ENCODE measurements around the gene OPALIN. TPM values are rescaled to one million over a fixed set of nuclear protein-coding genes. Genes with fewer than 3 reads are reported as not detected.

Gene OPALIN, protein sequence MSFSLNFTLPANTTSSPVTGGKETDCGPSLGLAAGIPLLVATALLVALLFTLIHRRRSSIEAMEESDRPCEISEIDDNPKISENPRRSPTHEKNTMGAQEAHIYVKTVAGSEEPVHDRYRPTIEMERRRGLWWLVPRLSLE
- total RNA-seq (2021; ENCODE audit: unreplicated experiment) (not detected), Bru-seq, nascent RNA (not detected), BruChase-seq, experiment 1, labeled RNA remaining after a 2-hour chase (percentile 9 among the genes with signal in this experiment), BruChase-seq, experiment 2, labeled RNA remaining after a 6-hour chase (percentile 12 among the genes with signal in this experiment)
- not detected for polyA plus RNA-seq (2012; ENCODE audit: insufficient read length)
- long read RNA-seq: 0 reads

DNA sequence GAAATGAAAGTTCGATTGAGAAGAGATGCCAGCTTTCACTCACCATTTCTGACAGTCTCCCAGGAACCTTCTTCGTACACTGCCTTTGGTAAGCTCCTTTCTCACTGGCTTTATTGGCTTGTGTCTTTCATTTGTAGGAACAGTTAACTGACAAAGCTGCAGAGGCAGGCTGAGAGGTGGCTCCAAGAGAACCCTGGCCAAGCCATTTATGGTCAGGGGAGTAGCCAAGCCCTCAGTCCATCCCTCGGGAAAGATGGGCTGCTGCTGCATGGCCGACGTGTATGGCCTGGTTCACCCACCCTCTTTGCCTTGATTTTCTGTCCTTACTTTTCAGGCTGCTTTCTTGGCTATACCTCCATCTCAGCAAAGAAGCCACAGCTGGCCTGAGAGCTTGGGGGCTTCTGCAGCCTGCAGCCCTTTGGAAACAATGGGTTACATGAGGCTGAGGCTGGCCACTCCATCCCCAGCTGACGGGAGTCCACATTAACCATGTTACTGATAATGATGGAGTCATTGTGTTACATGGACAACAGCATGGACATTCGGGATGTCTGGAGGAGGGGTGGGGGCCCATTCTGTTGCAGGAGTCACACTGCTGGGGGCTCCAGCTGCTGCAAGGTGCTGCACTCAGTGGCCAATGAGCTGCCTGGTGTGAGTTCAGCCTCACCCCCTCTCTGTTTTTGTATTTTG lies at the start of gene OPALIN:
Gene OPALIN, minus strand, starts transcription at position 152 of the 690 bp plus-strand sequence. Its CDS starts 106 bp downstream, at position 46.
- H3K27ac ChIP-seq (ENCODE audit: low read length): no peak within 1 kb of the TSS
- in situ Hi-C loops (cut with HindIII; ENCODE audit: low pct_unique_long_range_greater_than_20kb, low sequenced_read_pairs) (no loop called here), intact Hi-C loops (cut with micrococcal nuclease; ENCODE audit: unreplicated experiment) (no loop called here)
- BruUV-seq (replicated peaks): no TSS peak
- no peak for ATAC-seq
- no peaks in the 10 kb centered on the region for H3K4me1 ChIP-seq (ENCODE audit: control insufficient read depth, insufficient read depth, low read length)
- H3K4me3 ChIP-seq (ENCODE audit: low read depth in 2 of 2, low read length in 2 of 2): no peak within 1 kb of the TSS
- DNase-seq (ENCODE audit: low read depth, low spot score): no peak
- no peaks in the 10 kb centered on the region for H3K9me3 ChIP-seq (ENCODE audit: control insufficient read depth, insufficient read depth, low read depth, low read length)
- H3K36me3 ChIP-seq (ENCODE audit: control insufficient read depth, insufficient read depth, low read length): no peaks in the 10 kb centered on the region
- ChIA-PET POLR2A (no interaction called here), CTCF (interaction anchor here (0.6 to 0.7 kb wide), 2 partner anchors 11 to 396 kb away, joined by 3 to 6 read pairs; no protein-coding TSS in a partner anchor)
- peaks cover 34% of the 10 kb centered on the region for H3K27me3 ChIP-seq (ENCODE audit: control insufficient read depth, insufficient read depth, low read length)
- TF ChIP-seq, protein P1, sequence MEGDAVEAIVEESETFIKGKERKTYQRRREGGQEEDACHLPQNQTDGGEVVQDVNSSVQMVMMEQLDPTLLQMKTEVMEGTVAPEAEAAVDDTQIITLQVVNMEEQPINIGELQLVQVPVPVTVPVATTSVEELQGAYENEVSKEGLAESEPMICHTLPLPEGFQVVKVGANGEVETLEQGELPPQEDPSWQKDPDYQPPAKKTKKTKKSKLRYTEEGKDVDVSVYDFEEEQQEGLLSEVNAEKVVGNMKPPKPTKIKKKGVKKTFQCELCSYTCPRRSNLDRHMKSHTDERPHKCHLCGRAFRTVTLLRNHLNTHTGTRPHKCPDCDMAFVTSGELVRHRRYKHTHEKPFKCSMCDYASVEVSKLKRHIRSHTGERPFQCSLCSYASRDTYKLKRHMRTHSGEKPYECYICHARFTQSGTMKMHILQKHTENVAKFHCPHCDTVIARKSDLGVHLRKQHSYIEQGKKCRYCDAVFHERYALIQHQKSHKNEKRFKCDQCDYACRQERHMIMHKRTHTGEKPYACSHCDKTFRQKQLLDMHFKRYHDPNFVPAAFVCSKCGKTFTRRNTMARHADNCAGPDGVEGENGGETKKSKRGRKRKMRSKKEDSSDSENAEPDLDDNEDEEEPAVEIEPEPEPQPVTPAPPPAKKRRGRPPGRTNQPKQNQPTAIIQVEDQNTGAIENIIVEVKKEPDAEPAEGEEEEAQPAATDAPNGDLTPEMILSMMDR (IDR thresholded peaks at IDR 0.05): no peak
- TF ChIP-seq TCF7L2 (IDR thresholded peaks at IDR 0.05; ENCODE audit: low read depth, low read length): no peak
- TF ChIP-seq POLR2AphosphoS5 (IDR thresholded peaks at IDR 0.05; ENCODE audit: low read depth, low read length): no peak
- no peak for TF ChIP-seq SIN3A (IDR thresholded peaks at IDR 0.05; ENCODE audit: borderline replicate concordance, insufficient read depth, low read depth, low read length)
- TF ChIP-seq, protein P2, sequence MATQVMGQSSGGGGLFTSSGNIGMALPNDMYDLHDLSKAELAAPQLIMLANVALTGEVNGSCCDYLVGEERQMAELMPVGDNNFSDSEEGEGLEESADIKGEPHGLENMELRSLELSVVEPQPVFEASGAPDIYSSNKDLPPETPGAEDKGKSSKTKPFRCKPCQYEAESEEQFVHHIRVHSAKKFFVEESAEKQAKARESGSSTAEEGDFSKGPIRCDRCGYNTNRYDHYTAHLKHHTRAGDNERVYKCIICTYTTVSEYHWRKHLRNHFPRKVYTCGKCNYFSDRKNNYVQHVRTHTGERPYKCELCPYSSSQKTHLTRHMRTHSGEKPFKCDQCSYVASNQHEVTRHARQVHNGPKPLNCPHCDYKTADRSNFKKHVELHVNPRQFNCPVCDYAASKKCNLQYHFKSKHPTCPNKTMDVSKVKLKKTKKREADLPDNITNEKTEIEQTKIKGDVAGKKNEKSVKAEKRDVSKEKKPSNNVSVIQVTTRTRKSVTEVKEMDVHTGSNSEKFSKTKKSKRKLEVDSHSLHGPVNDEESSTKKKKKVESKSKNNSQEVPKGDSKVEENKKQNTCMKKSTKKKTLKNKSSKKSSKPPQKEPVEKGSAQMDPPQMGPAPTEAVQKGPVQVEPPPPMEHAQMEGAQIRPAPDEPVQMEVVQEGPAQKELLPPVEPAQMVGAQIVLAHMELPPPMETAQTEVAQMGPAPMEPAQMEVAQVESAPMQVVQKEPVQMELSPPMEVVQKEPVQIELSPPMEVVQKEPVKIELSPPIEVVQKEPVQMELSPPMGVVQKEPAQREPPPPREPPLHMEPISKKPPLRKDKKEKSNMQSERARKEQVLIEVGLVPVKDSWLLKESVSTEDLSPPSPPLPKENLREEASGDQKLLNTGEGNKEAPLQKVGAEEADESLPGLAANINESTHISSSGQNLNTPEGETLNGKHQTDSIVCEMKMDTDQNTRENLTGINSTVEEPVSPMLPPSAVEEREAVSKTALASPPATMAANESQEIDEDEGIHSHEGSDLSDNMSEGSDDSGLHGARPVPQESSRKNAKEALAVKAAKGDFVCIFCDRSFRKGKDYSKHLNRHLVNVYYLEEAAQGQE (IDR thresholded peaks at IDR 0.05; ENCODE audit: insufficient read depth in 1 of 2, low read depth in 2 of 2, low read length in 1 of 2): no peak

DNA sequence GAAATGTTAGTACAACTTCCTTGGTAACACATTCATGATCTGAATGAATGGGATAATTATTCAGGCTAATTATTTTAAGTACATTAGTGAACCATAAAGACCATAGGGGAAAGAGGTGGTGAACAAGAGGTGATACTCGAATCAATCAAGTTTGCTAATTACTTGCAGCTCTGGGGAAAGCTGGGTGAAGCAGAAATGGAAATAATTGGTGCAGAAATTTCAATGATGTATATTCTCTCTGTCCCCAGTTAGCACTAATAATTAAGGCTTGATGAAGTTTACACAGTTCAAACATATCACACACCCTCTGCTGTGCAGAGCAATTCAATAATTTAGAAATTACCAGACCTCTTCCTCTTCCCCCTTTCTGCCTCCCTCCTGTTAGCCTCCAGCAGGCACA lies 49.4 kb upstream of the OPALIN start:
- Histone ChIP-seq H3K4me3 (ENCODE audit: low read depth in 2 of 2, low read length in 2 of 2) (no peak overlapping the region), H3K4me1 (ENCODE audit: control insufficient read depth, insufficient read depth, low read length) (no peaks in the 10 kb centered on the region), H3K9me3 (ENCODE audit: control insufficient read depth, insufficient read depth, low read depth, low read length) (no peaks in the 10 kb centered on the region), H3K27me3 (ENCODE audit: control insufficient read depth, insufficient read depth, low read length) (peaks cover 32% of the 10 kb centered on the region), H3K36me3 (ENCODE audit: control insufficient read depth, insufficient read depth, low read length) (no peaks in the 10 kb centered on the region), H3K27ac (ENCODE audit: low read length) (no peak overlapping the region)
- intact Hi-C loops (cut with micrococcal nuclease; ENCODE audit: unreplicated experiment): no loop called here
- no peak for DNase-seq (ENCODE audit: low read depth, low spot score)
- POLR2A ChIA-PET: no interaction called here
- in situ Hi-C loops (cut with HindIII; ENCODE audit: low pct_unique_long_range_greater_than_20kb, low sequenced_read_pairs): no loop called here
- CTCF ChIA-PET: no interaction called here
- no peak for ATAC-seq
- TF ChIP-seq, protein P2 (IDR thresholded peaks at IDR 0.05; ENCODE audit: insufficient read depth in 1 of 2, low read depth in 2 of 2, low read length in 1 of 2): no peak
- TF ChIP-seq POLR2AphosphoS5 (IDR thresholded peaks at IDR 0.05; ENCODE audit: low read depth, low read length) (no peak), TCF7L2 (IDR thresholded peaks at IDR 0.05; ENCODE audit: low read depth, low read length) (no peak), SIN3A (IDR thresholded peaks at IDR 0.05; ENCODE audit: borderline replicate concordance, insufficient read depth, low read depth, low read length) (no peak)
- TF ChIP-seq, protein P1 (IDR thresholded peaks at IDR 0.05): no peak
- BruUV-seq (replicated peaks): no TSS peak

Measured in Panc1 (cell line).